Activated T-cell treated with anti-CD3 and anti-CD28 coated beads for 1 hour (primary cell): ENCODE data around the gene COX5A.
"Not testable (repeated sequence)": the region's sequence is repeated elsewhere in the genome, so short reads cannot be mapped to it uniquely, and the experiment has no call there.

Experiments
- DNase-seq: peaks from one replicate; pipeline ENCODE4 v3.0.0-alpha.2; 2020; ENCODE audit warnings: low read depth

Gene COX5A

GRCh38 chr15:74955796-74956647 lies 18.1 kb upstream of the COX5A start:
- DNase-seq, result peak; percentile 55

- DNase-seq, result no peak
These were observed 17.1 kb upstream of the COX5A start for GRCh38 chr15:74955017-74955416.

GRCh38 chr15:74954515-74954914 lies 16.6 kb upstream of the COX5A start:
- no peak for DNase-seq

DNA sequence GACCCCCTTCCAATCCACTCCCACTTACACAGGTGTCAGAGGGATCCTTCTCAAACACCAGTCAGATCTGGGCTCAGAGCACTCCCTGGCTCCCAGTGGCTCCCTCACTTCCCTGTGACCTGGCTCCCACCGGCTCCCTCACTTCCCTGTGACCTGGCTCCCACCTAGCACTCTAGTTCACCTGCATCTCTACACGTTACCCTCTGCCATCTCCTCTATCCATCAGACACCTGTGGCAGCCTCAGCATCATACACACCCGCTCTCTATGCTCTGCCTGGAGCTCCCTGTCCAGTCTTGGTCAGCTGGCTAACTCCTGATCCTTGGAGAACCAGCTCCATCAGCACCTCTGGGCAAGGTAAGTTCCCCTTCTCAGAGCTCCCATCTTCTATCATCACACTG lies 13.1 kb upstream of the COX5A start:
- DNase-seq, result no peak

GRCh38 chr15:74950078-74950908 lies 12.4 kb upstream of the COX5A start:
- peak; percentile 71 for DNase-seq

DNA sequence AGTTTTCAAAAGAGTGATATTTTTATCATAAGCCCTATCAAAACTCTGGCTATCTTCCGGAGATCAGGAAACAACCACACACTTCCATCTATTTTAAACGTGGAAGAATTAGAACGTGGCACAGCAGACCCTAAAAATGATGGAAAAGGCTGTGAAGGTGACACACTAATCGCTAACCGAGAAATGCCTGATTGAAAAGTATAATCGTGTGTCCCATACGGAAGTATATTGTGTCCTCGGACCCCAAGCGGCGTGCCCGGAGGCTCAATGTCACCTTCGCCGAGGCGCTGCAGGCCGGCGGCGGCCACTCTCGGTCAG lies 642 bp downstream of the COX5A start:
- no peak for DNase-seq

- not testable (repeated sequence) for DNase-seq
These were observed 2.7 kb downstream of the COX5A start for GRCh38 chr15:74935193-74935592.

- no peak for DNase-seq
These were observed 4.3 kb downstream of the COX5A start for GRCh38 chr15:74933573-74933972.

DNA sequence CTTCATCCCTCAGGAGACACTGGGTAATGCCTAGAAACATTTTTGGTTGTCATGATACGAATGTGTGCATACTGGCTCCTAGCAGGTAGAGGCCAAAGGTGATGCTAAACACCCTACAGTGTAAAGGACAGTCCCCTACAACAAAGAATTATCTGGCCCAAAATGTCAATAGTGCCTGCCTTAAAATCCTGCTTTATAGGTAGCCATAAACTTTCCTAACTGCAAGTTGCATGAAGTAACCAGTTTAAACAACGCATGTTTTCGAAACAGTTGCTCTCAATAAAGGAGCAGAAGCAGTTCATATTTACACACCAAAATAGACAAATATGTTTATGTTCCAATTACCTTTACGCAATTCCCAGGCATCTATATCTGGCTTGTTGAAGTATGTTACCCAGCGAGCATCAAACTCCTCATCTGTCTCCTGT lies 9.1 kb downstream of the COX5A start:
- no peak for DNase-seq

GRCh38 chr15:74924525-74924924 lies 13.3 kb downstream of the COX5A start:
- no peak for DNase-seq

- no peak for DNase-seq
These were observed 17.4 kb downstream of the COX5A start for GRCh38 chr15:74920456-74920855.

- DNase-seq, result no peak
These were observed 20.2 kb downstream of the COX5A start for GRCh38 chr15:74917676-74918075.

DNA sequence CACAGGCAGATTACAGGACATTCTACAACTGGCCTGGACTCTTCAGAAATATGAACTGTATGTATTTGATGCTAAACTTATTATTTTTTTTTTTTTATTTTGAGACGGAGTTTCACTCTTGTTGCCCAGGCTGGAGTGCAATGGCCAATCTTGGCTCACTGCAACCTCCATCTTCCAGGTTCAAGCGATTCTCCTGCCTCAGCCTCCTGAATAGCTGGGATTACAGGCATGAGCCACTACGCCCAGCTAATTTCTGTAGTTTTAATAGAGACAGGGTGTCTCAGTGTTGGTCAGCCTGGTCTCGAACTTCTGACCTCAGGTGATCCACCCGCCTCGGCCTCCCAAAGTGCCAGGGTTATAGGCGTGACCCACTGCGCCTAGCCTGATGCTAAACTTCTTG lies 24.1 kb downstream of the COX5A start:
- DNase-seq, result not testable (repeated sequence)

DNA sequence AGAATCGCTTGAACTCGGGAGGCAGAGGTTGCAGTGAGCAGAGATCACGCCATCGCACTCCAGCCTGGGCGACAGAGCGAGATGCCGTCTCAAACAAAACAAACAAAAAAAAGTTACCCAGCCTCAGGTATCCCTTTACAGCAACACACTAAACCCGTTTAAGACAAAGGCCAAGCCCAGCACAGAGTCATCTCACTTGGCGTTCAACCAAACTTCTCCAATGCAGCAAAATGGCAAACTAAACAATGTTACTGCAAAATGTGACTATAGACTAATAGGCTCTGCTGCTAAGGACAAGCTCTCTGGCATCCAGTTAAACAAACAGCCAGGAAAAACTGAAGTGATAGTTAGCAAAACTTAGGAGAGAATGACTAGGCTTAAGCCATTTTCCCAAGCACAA lies 24.8 kb downstream of the COX5A start:
- DNase-seq, result no peak

- no peak for DNase-seq
These were observed 29.2 kb downstream of the COX5A start for GRCh38 chr15:74908635-74909034.

GRCh38 chr15:74907163-74907870 lies 30.6 kb downstream of the COX5A start:
- no peak for DNase-seq

DNA sequence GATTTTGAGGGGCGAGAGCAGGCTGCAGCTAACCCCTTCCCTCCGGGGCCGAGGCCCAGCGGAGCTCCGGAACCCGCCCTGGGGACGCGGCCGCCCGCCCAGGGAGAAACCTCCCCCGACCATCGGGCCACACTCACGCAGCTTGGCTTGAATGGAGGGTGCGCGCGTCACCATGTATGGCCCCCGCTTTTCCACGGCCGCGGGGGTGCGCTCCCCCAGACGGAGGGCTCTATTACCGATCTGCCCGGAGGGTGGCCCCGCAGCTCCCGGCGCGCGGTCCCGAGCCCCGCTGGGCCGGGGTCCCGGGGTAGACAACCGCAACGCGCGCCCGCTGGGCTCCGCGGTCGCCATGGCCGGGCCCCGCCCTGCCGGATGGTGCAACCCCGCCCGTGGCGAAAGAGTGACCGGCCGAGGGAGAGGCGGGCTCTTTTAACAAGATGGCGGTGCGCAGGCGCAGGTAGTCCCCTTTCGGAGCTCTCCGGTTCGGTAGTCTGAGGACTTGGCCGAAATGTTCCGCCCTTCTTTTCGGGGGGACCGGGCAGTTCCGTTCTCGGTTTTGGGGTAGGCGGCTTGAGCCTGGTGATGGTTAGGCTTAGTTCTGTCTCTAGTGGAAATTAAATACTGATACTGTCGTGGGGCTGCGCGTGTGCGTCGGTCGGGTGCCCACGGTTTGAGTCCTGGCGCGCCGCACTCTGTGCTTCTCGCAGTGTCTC lies 31.3 kb downstream of the COX5A start, which contains the start of gene FAM219B:
Gene FAM219B (minus strand): TSS at position 402 of the 713 bp plus-strand sequence. CDS start 51 bp downstream, at position 351.
- peak; percentile 64 for DNase-seq

GRCh38 chr15:74906067-74906449 lies 31.8 kb downstream of the COX5A start:
- DNase-seq, result no peak

- no peak for DNase-seq
These were observed 33.6 kb downstream of the COX5A start for GRCh38 chr15:74904190-74904805.

GRCh38 chr15:74903676-74904075 lies 34.2 kb downstream of the COX5A start:
- DNase-seq, result no peak

GRCh38 chr15:74902295-74903075 lies 35.4 kb downstream of the COX5A start:
- DNase-seq, result no peak
